A673 (cell line): ENCODE data around the gene CD302. TPM values are rescaled to one million over a fixed set of nuclear protein-coding genes. Genes with fewer than 3 reads are reported as not detected.
"Not testable (repeated sequence)": the region's sequence is repeated elsewhere in the genome, so short reads cannot be mapped to it uniquely, and the experiment has no call there.

Source experiments
- BruUV-seq: library from RNA; stranded (reverse); fragments of 400-500 nt; replicated peaks from 2 replicates; lab custom pipeline; 2021; lab: Mats Ljungman, UMichigan
- CTCF ChIA-PET: fragments of 300-600 bp; sonication (Branson Sonifier 250); formaldehyde crosslinking; loops from one replicate; lab custom pipeline; 2022; ENCODE audit warnings: antibody characterized with exemption; lab: Charles Lee
- POLR2A ChIA-PET: fragments of 300-600 bp; sonication (Branson Sonifier 250); formaldehyde crosslinking; loops from one replicate; lab custom pipeline; 2022; ENCODE audit warnings: antibody characterized with exemption; ENCODE audit not compliant: low non-redundant PET; lab: Charles Lee
- DNase-seq: peaks from one replicate; pipeline ENCODE4 v3.0.0-alpha.2; 2015; ENCODE audit warnings: low spot score
- H3K27ac ChIP-seq: fragments of 200-600 bp; sonication (generic); 2 replicates; pipeline ENCODE4 v1.5.1; 2016; ENCODE audit warnings: mixed run types, low read depth, mild to moderate bottlenecking, mixed read lengths, antibody characterized with exemption, low read length; ENCODE audit not compliant: poor library complexity, severe bottlenecking
- H3K27me3 ChIP-seq: fragments of 200-600 bp; sonication (generic); replicated peaks from 2 replicates; pipeline ENCODE4 v1.6.1; 2017; ENCODE audit warnings: mixed run types, low read depth, mild to moderate bottlenecking, mixed read lengths, antibody characterized with exemption, low read length; ENCODE audit not compliant: insufficient read depth, poor library complexity
- H3K36me3 ChIP-seq: fragments of 200-600 bp; sonication (generic); 2 replicates; pipeline ENCODE4 v1.6.1; 2016; ENCODE audit warnings: mixed run types, mild to moderate bottlenecking, mixed read lengths, antibody characterized with exemption, low read length; ENCODE audit not compliant: insufficient read depth, poor library complexity, severe bottlenecking
- H3K4me1 ChIP-seq: fragments of 200-600 bp; sonication (generic); 2 replicates; pipeline ENCODE4 v1.6.1; 2017; ENCODE audit warnings: mixed run types, mild to moderate bottlenecking, mixed read lengths, antibody characterized with exemption, low read length; ENCODE audit not compliant: insufficient read depth, poor library complexity, severe bottlenecking
- H3K4me3 ChIP-seq: fragments of 200-600 bp; sonication (generic); 2 replicates; pipeline ENCODE4 v1.5.1; 2016; ENCODE audit warnings: low read depth, mixed run types, mild to moderate bottlenecking, mixed read lengths, low read length; ENCODE audit not compliant: poor library complexity, severe bottlenecking
- H3K9me3 ChIP-seq: fragments of 200-600 bp; sonication (generic); 2 replicates; pipeline ENCODE4 v1.6.1; 2016; ENCODE audit warnings: mixed run types, low read depth, mild to moderate bottlenecking, mixed read lengths, antibody characterized with exemption, low read length; ENCODE audit not compliant: poor library complexity, severe bottlenecking
- EZH2 ChIP-seq: fragments of 200-600 bp; sonication (generic); IDR thresholded peaks from 2 replicates; pipeline ENCODE4 v1.6.1; 2017; ENCODE audit warnings: borderline replicate concordance, low read depth, mild to moderate bottlenecking, mixed read lengths, antibody characterized with exemption, low read length; ENCODE audit not compliant: poor library complexity, severe bottlenecking
- intact Hi-C: fragments of 100-400 bp; cut with micrococcal nuclease; formaldehyde crosslinking; loops from one replicate; pipeline ENCODE4 v1.10.0; 2022; ENCODE audit not compliant: unreplicated experiment
- total RNA-seq: library from RNA; stranded (reverse); gene quantifications from 2 replicates; pipeline ENCODE4 v1.2.3, GENCODE V29; 2021
- TF ChIP-seq, protein P1 (sequence below): fragments of 300-800, 200-600 bp; sonication (generic); conservative IDR thresholded peaks from 2 replicates; pipeline ENCODE4 v1.5.1; 2017; ENCODE audit warnings: low read depth, mild to moderate bottlenecking, antibody characterized with exemption, low read length, moderate library complexity, mixed read lengths

Gene CD302
- total RNA-seq, 1 experiment from 2014 or later, result 0.24 TPM

GRCh38 chr2:159786938-159787337 lies 11.1 kb downstream of the CD302 start:
- ChIA-PET CTCF (no interaction called here), POLR2A (no interaction called here)
- H3K36me3 ChIP-seq, result no peaks in the 10 kb centered on the region
- no peaks in the 10 kb centered on the region for H3K9me3 ChIP-seq
- TF ChIP-seq, protein P1, sequence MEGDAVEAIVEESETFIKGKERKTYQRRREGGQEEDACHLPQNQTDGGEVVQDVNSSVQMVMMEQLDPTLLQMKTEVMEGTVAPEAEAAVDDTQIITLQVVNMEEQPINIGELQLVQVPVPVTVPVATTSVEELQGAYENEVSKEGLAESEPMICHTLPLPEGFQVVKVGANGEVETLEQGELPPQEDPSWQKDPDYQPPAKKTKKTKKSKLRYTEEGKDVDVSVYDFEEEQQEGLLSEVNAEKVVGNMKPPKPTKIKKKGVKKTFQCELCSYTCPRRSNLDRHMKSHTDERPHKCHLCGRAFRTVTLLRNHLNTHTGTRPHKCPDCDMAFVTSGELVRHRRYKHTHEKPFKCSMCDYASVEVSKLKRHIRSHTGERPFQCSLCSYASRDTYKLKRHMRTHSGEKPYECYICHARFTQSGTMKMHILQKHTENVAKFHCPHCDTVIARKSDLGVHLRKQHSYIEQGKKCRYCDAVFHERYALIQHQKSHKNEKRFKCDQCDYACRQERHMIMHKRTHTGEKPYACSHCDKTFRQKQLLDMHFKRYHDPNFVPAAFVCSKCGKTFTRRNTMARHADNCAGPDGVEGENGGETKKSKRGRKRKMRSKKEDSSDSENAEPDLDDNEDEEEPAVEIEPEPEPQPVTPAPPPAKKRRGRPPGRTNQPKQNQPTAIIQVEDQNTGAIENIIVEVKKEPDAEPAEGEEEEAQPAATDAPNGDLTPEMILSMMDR, result no peak
- no peak for TF ChIP-seq EZH2
- H3K4me3 ChIP-seq, result no peak overlapping the region
- intact Hi-C loops, result no loop called here
- DNase-seq, result no peak
- no TSS peak for BruUV-seq
- H3K27ac ChIP-seq, result no peak overlapping the region
- H3K4me1 ChIP-seq, result no peaks in the 10 kb centered on the region
- no peaks in the 10 kb centered on the region for H3K27me3 ChIP-seq

GRCh38 chr2:159785195-159785594 lies 12.8 kb downstream of the CD302 start:
- Histone ChIP-seq H3K27me3 (no peaks in the 10 kb centered on the region), H3K27ac (no peak overlapping the region), H3K4me1 (no peaks in the 10 kb centered on the region), H3K4me3 (no peak overlapping the region), H3K36me3 (no peaks in the 10 kb centered on the region), H3K9me3 (no peaks in the 10 kb centered on the region)
- no peak for DNase-seq
- intact Hi-C loops, result no loop called here
- no peak for TF ChIP-seq EZH2
- TF ChIP-seq, protein P1, result no peak
- no TSS peak for BruUV-seq
- ChIA-PET CTCF (no interaction called here), POLR2A (no interaction called here)

DNA sequence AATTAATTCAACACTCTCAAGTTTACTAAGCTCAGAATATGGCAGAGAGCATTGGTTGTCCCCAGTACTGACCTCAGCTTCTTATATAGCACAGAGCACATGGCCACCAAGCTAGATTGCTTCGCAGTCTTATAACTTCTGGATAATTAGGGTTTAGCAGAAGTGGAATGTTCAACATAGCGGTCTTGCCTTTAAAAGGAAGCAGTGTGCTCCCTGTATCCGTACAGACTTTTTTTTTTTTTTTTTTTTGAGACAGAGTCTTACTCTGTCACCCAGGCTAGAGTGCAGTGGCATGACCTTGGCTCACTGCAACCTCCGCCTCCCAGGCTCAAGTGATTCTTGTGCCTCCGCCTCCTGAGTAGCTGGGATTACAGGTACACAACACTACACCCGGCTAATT lies 13.3 kb downstream of the CD302 start:
- POLR2A ChIA-PET, CTCF ChIA-PET, H3K27ac ChIP-seq: not testable (repeated sequence)

DNA sequence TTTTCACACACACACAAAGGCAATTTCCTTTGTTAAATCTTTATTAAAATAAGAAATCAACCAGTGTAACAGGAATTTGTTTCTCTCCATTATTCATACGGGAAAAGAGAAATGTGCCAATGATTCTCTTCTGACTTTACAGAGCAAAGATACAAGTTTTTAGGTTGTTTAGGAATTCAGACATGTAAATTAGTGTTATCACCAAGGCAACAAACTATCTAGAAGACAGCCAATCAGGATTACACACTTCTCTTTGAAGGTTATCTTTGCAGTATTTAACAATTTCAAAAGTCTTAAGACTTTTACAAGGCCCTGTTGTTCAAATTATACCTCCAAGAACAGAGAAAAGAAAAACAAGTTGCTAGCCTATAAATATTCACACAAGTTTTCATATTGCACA lies 14.5 kb downstream of the CD302 start:
- Histone ChIP-seq H3K27me3 (no peaks in the 10 kb centered on the region), H3K4me3 (no peak overlapping the region), H3K27ac (no peak overlapping the region), H3K9me3 (no peaks in the 10 kb centered on the region), H3K36me3 (no peaks in the 10 kb centered on the region), H3K4me1 (no peaks in the 10 kb centered on the region)
- DNase-seq, result no peak
- no peak for TF ChIP-seq EZH2
- TF ChIP-seq, protein P1, result no peak
- no TSS peak for BruUV-seq
- CTCF ChIA-PET, result no interaction called here
- intact Hi-C loops, result no loop called here
- POLR2A ChIA-PET, result no interaction called here

More for the DNA sequence above, 13.3 kb downstream of the CD302 start:
- H3K27me3 ChIP-seq, H3K36me3 ChIP-seq, H3K9me3 ChIP-seq, DNase-seq, BruUV-seq, H3K4me3 ChIP-seq, H3K4me1 ChIP-seq, intact Hi-C loops: not testable (repeated sequence)
